GM19351 (cell line): ENCODE measurements around the gene UCP1.

Experiments
- ATAC-seq: cut with Tn5 transposase; IDR thresholded peaks from one replicate; pipeline ENCODE4 v1.9.1; 2021; ENCODE audit warnings: mild to moderate bottlenecking, moderate library complexity; ENCODE audit not compliant: unreplicated experiment

Gene UCP1

GRCh38 chr4:140568507-140569306 is at the start of gene UCP1:
UCP1 (minus strand) TSS chr4:140568961; CDS start chr4:140568729, 232 bp downstream.
- ATAC-seq, result no peak

GRCh38 chr4:140617499-140618248 is 48.9 kb upstream of the UCP1 start:
- no peak for ATAC-seq

- no peak for ATAC-seq
Observed at GRCh38 chr4:140615451-140615850, 46.7 kb upstream of the UCP1 start.

GRCh38 chr4:140612357-140612756 is 43.6 kb upstream of the UCP1 start:
- ATAC-seq, result no peak

- no peak for ATAC-seq
Observed at GRCh38 chr4:140611854-140612253, 43.1 kb upstream of the UCP1 start.

GRCh38 chr4:140609548-140610425 is 41.0 kb upstream of the UCP1 start:
- ATAC-seq, result peak; percentile 84

GRCh38 chr4:140607852-140608251 is 39.1 kb upstream of the UCP1 start:
- no peak for ATAC-seq

GRCh38 chr4:140604544-140604943 is 35.8 kb upstream of the UCP1 start:
- ATAC-seq, result no peak

- ATAC-seq, result no peak
Observed at GRCh38 chr4:140603286-140603685, 34.5 kb upstream of the UCP1 start.

- no peak for ATAC-seq
Observed at GRCh38 chr4:140602714-140603113, 34.0 kb upstream of the UCP1 start.

- no peak for ATAC-seq
Observed at GRCh38 chr4:140600408-140600807, 31.6 kb upstream of the UCP1 start.

GRCh38 chr4:140595065-140595464 is 26.3 kb upstream of the UCP1 start:
- peak; percentile 99 for ATAC-seq

GRCh38 chr4:140584439-140584838 is 15.7 kb upstream of the UCP1 start:
- ATAC-seq, result no peak

- ATAC-seq, result no peak
Observed at GRCh38 chr4:140581078-140581477, 12.3 kb upstream of the UCP1 start.

GRCh38 chr4:140579278-140579677 is 10.5 kb upstream of the UCP1 start:
- ATAC-seq, result no peak

GRCh38 chr4:140575489-140575888 is 6.7 kb upstream of the UCP1 start:
- ATAC-seq, result no peak

- no peak for ATAC-seq
Observed at GRCh38 chr4:140571620-140572019, 2.9 kb upstream of the UCP1 start.

- no peak for ATAC-seq
Observed at GRCh38 chr4:140569307-140569638, 512 bp upstream of the UCP1 start.

- ATAC-seq, result no peak
Observed at GRCh38 chr4:140559696-140560095, 9.1 kb downstream of the UCP1 start.

GRCh38 chr4:140557831-140558435 is 10.8 kb downstream of the UCP1 start:
- ATAC-seq, result no peak
